H1 (cell line): ENCODE data around the gene INPP4B.

Source experiments
- CEBPB ChIP-seq: IDR thresholded peaks from 2 replicates; pipeline ENCODE4 v1.6.1; 2012; ENCODE audit warnings: low read depth, low read length
- CHD2 ChIP-seq: IDR thresholded peaks from 2 replicates; pipeline ENCODE4 v1.6.1; 2012; ENCODE audit warnings: low read length, improper control_type of control experiment
- CTCF ChIP-seq, 3 experiments: IDR thresholded peaks; 1 replicate in 2 of 3; 2 replicates in 1 of 3; pipeline versions ENCODE4 v1.5.1 to v1.6.1; 2011; ENCODE audit warnings: low read length in 3 of 3, mild to moderate bottlenecking in 3 of 3, inconsistent platforms in 2 of 3, low read depth in 1 of 3, moderate library complexity in 1 of 3; ENCODE audit not compliant: insufficient read depth in 1 of 3; ENCODE audit errors: control extremely low read depth in 1 of 3
- EZH2 ChIP-seq: fragments of 200-600 bp; sonication (generic); IDR thresholded peaks from 2 replicates; pipeline ENCODE4 v1.7.1; 2012; ENCODE audit warnings: low read depth, mild to moderate bottlenecking, moderate library complexity, low read length, inconsistent platforms; ENCODE audit not compliant: severe bottlenecking
- GTF2F1 ChIP-seq: IDR thresholded peaks from 2 replicates; pipeline ENCODE4 v1.6.1; 2012; ENCODE audit warnings: low read depth, low read length, improper control_type of control experiment, borderline replicate concordance
- POLR2A ChIP-seq, 2 experiments: IDR thresholded peaks; 1 replicate in 1 of 2; 2 replicates in 1 of 2; pipeline ENCODE4 v1.6.1; 2011; ENCODE audit warnings: low read depth in 2 of 2, low read length in 2 of 2, mild to moderate bottlenecking in 2 of 2; ENCODE audit errors: control extremely low read depth in 1 of 2
- POLR2AphosphoS5 ChIP-seq: IDR thresholded peaks from 2 replicates; pipeline ENCODE4 v1.6.1; 2011; ENCODE audit warnings: low read depth, low read length
- TEAD4 ChIP-seq: IDR thresholded peaks from 2 replicates; pipeline ENCODE4 v1.6.1; 2012; ENCODE audit warnings: low read depth, low read length, inconsistent platforms, mixed read lengths

- TF ChIP-seq POLR2AphosphoS5 (no peak), GTF2F1 (no peak), CTCF (IDR thresholded peaks at IDR 0.05; ENCODE audit: control extremely low read depth in 1 of 3, insufficient read depth in 1 of 3, low read depth in 1 of 3, low read length in 3 of 3) (no peak), EZH2 (no peak), POLR2A (IDR thresholded peaks at IDR 0.05; ENCODE audit: control extremely low read depth in 1 of 2, low read depth in 2 of 2, low read length in 2 of 2) (no peak), TEAD4 (no peak), CHD2 (no peak), CEBPB (no peak)
Observed at GRCh38 chr4:142341268-142341667, 504.8 kb downstream of the INPP4B start.
